ENCODE results near the gene OR5B21. TPM values are rescaled to one million over a fixed set of nuclear protein-coding genes. Genes with fewer than 3 reads are reported as not detected.

OR5B21 gene
- total RNA-seq, 4 donors from 2014 or later: not detected

DNA sequence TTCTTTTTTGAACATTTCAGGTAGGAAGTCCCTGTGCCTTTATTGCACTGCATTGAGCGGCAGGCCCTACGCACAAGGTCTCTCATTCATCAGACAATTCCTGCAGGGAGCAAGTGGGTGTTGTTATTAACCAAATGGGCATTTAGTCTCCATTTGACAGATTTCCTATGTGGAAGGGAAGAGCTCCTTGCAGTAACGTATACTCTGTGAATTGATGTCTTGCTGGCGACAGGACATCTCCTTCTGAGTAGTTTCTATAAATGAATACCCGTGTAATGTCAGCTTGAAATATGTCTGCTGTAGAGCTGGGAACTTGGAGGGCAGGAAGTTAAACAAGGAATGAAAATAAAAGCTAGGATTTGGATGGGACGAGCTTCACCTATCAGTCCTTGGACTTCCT is 3.7 kb downstream of the OR5B21 start:
- TF ChIP-seq POLR2A (IDR thresholded peaks at IDR 0.05) (no peak), CTCF (IDR thresholded peaks at IDR 0.05) (no peak)
- Histone ChIP-seq H3K27ac (no peak overlapping the region), H3K4me1 (no peaks in the 10 kb centered on the region), H3K4me3 (no peak overlapping the region), H3K27me3 (no peaks in the 10 kb centered on the region), H3K36me3 (no peaks in the 10 kb centered on the region), H3K9me3 (no peaks in the 10 kb centered on the region)
- no peak for DNase-seq

- Histone ChIP-seq H3K27ac (no peak overlapping the region), H3K4me3 (no peak overlapping the region), H3K36me3 (no peaks in the 10 kb centered on the region), H3K27me3 (no peaks in the 10 kb centered on the region), H3K9me3 (no peaks in the 10 kb centered on the region), H3K4me1 (no peaks in the 10 kb centered on the region)
- TF ChIP-seq CTCF (IDR thresholded peaks at IDR 0.05) (no peak), POLR2A (IDR thresholded peaks at IDR 0.05) (no peak)
- DNase-seq: no peak
These were observed 4.5 kb downstream of the OR5B21 start for GRCh38 chr11:58503361-58503856.

GRCh38 chr11:58502004-58502403 is 5.9 kb downstream of the OR5B21 start:
- Histone ChIP-seq H3K9me3 (no peaks in the 10 kb centered on the region), H3K4me1 (no peaks in the 10 kb centered on the region), H3K27me3 (no peaks in the 10 kb centered on the region), H3K27ac (no peak overlapping the region), H3K4me3 (no peak overlapping the region), H3K36me3 (no peaks in the 10 kb centered on the region)
- DNase-seq: no peak
- no peak for TF ChIP-seq POLR2A (IDR thresholded peaks at IDR 0.05)
- TF ChIP-seq CTCF (IDR thresholded peaks at IDR 0.05): no peak

- Histone ChIP-seq H3K4me1 (no peaks in the 10 kb centered on the region), H3K27ac (peak overlapping the region in 2 of 4 donors; percentile 7 to 21), H3K36me3 (no peaks in the 10 kb centered on the region), H3K4me3 (no peak overlapping the region), H3K27me3 (no peaks in the 10 kb centered on the region), H3K9me3 (no peaks in the 10 kb centered on the region)
- TF ChIP-seq POLR2A (IDR thresholded peaks at IDR 0.05): no peak
- peak in 2 of 3 donors; percentile 21 to 56 for DNase-seq
These were observed 9.4 kb downstream of the OR5B21 start for GRCh38 chr11:58498464-58498863.

DNA sequence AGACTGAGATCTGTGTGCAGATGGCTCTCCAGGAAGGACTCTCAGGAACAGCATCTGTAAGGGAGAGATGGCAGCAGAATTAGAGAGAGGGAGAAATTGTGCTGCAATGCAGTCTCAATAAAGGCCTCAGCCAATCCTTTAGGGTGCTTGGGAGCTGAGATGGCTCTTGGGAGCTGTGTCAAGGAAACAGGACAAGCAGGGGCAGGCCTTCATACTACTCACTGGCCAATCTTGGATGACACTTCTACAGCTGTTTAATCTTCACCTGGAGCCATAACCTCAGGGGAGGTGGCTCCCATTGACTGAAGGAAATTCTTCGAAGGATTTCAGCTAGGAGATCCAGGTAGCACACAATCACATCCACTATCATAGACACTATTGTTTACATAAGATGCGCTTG is 10.0 kb downstream of the OR5B21 start:
- Histone ChIP-seq H3K27ac (peak overlapping the region in 1 of 4 donors; percentile 7), H3K36me3 (no peaks in the 10 kb centered on the region), H3K4me3 (no peak overlapping the region), H3K4me1 (no peaks in the 10 kb centered on the region), H3K9me3 (no peaks in the 10 kb centered on the region), H3K27me3 (no peaks in the 10 kb centered on the region)
- DNase-seq: no peak
- no peak for TF ChIP-seq POLR2A (IDR thresholded peaks at IDR 0.05)

DNA sequence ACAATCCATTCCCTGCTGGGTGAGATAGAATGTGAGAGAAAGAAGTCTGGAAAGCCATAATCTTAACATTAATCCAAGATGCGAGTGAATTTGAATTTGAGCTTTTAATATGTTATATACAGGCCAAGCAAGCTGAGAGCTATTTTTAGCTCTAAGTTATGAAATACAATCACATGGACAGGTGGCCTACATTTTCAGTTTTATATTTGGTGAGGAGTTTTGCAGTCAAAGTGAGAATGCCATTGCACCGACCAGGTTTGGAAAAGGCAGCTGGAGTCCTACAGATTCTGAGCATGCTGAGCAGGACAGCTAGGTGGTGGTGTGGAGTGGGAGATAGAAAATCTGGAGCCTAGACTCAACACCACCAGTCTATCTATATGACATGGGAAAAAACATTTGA is 12.0 kb downstream of the OR5B21 start:
- no peak for TF ChIP-seq POLR2A (IDR thresholded peaks at IDR 0.05)
- TF ChIP-seq CTCF (IDR thresholded peaks at IDR 0.05): no peak
- H3K27ac ChIP-seq: no peak overlapping the region

GRCh38 chr11:58494101-58494500 is 13.8 kb downstream of the OR5B21 start:
- no peak for DNase-seq
- Histone ChIP-seq H3K9me3 (no peaks in the 10 kb centered on the region), H3K4me1 (no peaks in the 10 kb centered on the region), H3K27ac (no peak overlapping the region), H3K36me3 (no peaks in the 10 kb centered on the region), H3K27me3 (no peaks in the 10 kb centered on the region), H3K4me3 (no peak overlapping the region)
- TF ChIP-seq CTCF (IDR thresholded peaks at IDR 0.05) (no peak), POLR2A (IDR thresholded peaks at IDR 0.05) (no peak)

More for the DNA sequence above, 12.0 kb downstream of the OR5B21 start:
- no peaks in the 10 kb centered on the region for H3K27me3 ChIP-seq
- H3K9me3 ChIP-seq: no peaks in the 10 kb centered on the region
- H3K4me3 ChIP-seq: no peak overlapping the region
- DNase-seq: no peak
- H3K4me1 ChIP-seq: no peaks in the 10 kb centered on the region
- H3K36me3 ChIP-seq: no peaks in the 10 kb centered on the region
